ENCODE data around the gene HMGCS1. TPM values are rescaled to one million over a fixed set of nuclear protein-coding genes. Genes with fewer than 3 reads are reported as not detected.

Gene HMGCS1
- total and polyA plus RNA-seq, 2 of the 4 experiments (the other 2 are of a cell fraction): 27.5 to 30.6 TPM

DNA sequence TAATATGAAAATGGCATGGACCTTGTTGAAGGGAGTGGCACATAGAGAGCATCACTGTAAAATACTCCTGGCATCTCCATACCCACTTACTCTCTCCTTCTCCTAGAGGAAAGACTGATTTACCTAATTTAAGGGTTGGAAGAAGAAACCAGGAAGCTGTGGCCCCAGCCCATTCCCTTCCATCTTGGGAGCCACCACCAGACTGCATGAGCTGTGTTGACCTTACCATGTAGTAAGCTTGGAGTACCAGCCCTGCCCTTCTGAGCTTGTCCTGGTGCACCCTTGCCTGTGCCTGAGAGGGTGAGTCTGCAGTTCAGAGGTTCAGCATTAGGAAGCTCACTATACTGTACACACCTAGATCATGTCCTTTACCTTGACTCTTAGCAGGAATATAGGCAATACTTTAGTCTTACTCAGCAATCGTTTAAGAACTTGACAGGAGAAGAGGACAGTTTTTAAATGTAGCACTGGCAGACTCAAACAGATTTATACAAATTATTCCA lies 35.7 kb upstream of the HMGCS1 start:
- intact Hi-C loops (cut with micrococcal nuclease) (no loop called here), in situ Hi-C loops (cut with MboI; ENCODE audit: low sequenced_read_pairs) (no loop called here), dilution Hi-C loops (cut with HindIII; ENCODE audit: low sequenced_read_pairs, unreplicated experiment) (no loop called here)
- H3K4ac ChIP-seq (ENCODE audit: low read depth, low read length): no peak overlapping the region
- no peak overlapping the region for H2AFZ ChIP-seq (replicated peaks; ENCODE audit: low read length, poor library complexity)
- H3K36me3 ChIP-seq (ENCODE audit: control insufficient read depth, insufficient read depth, low read length): no peaks in the 10 kb centered on the region
- H3K27ac ChIP-seq (ENCODE audit: insufficient read depth, low read length): no peak overlapping the region
- H3K9ac ChIP-seq (ENCODE audit: low read depth, low read length): no peak overlapping the region
- no peak overlapping the region for H3K4me3 ChIP-seq (ENCODE audit: insufficient read depth, low read depth, low read length)
- H4K20me1 ChIP-seq (ENCODE audit: insufficient read depth, low read length): no peaks in the 10 kb centered on the region
- H3K18ac ChIP-seq (ENCODE audit: low read depth, low read length): no peak overlapping the region
- H2BK15ac ChIP-seq (ENCODE audit: low read depth, low read length): no peak overlapping the region
- ChIA-PET POLR2A (ENCODE audit: unreplicated experiment) (no interaction called here), CTCF (no interaction called here)
- BruUV-seq (replicated peaks): no TSS peak
- H2BK120ac ChIP-seq (ENCODE audit: low read depth, low read length): no peak overlapping the region
- H2BK5ac ChIP-seq (ENCODE audit: low read depth, low read length, poor library complexity, severe bottlenecking): no peak overlapping the region
- H3K27me3 ChIP-seq (ENCODE audit: control insufficient read depth, insufficient read depth, low read length): no peaks in the 10 kb centered on the region; the same call in 1 of the 2 replicates
- no peak overlapping the region for H3K4me2 ChIP-seq (ENCODE audit: low read depth, low read length)
- H4K5ac ChIP-seq (ENCODE audit: low read depth, low read length): no peak overlapping the region
- no CpG with 5 or more reads among the region's 1 CpG for WGBS, 2 experiments (ENCODE audit: extremely low coverage in 2 of 2, insufficient read length in 1 of 2)
- H3K9me1 ChIP-seq (ENCODE audit: insufficient read depth, low read length): no peaks in the 10 kb centered on the region
- ATAC-seq (ENCODE audit: low read depth) (no peak), DNase-seq (no peak)
- no peak overlapping the region for H4K8ac ChIP-seq (ENCODE audit: low read depth in 2 of 2, low read length in 2 of 2)
- no peak overlapping the region for H3K23ac ChIP-seq (ENCODE audit: low read depth, low read length)
- H3K9me3 ChIP-seq (ENCODE audit: control insufficient read depth, insufficient read depth, low read length): no peaks in the 10 kb centered on the region
- no peak for TF ChIP-seq CHD1 (IDR thresholded peaks at IDR 0.05; ENCODE audit: low read depth, low read length)
- no peak for TF ChIP-seq MAZ (IDR thresholded peaks at IDR 0.05; ENCODE audit: borderline replicate concordance, low read depth, low read length)
- TF ChIP-seq SMC3 (IDR thresholded peaks at IDR 0.05; ENCODE audit: low read depth, low read length): no peak
- TF ChIP-seq, protein P1, sequence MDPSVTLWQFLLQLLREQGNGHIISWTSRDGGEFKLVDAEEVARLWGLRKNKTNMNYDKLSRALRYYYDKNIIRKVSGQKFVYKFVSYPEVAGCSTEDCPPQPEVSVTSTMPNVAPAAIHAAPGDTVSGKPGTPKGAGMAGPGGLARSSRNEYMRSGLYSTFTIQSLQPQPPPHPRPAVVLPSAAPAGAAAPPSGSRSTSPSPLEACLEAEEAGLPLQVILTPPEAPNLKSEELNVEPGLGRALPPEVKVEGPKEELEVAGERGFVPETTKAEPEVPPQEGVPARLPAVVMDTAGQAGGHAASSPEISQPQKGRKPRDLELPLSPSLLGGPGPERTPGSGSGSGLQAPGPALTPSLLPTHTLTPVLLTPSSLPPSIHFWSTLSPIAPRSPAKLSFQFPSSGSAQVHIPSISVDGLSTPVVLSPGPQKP (IDR thresholded peaks at IDR 0.05; ENCODE audit: borderline replicate concordance, low read depth, low read length): no peak
- no peak for TF ChIP-seq FOS (IDR thresholded peaks at IDR 0.05; ENCODE audit: low read depth, low read length)
- TF ChIP-seq MAFK (IDR thresholded peaks at IDR 0.05; ENCODE audit: low read depth, low read length): no peak
- no peak for TF ChIP-seq NFE2L2 (IDR thresholded peaks at IDR 0.05; ENCODE audit: low read depth, low read length)
- no peak for TF ChIP-seq RAD21 (IDR thresholded peaks at IDR 0.05; ENCODE audit: low read length)
- TF ChIP-seq, protein P2, sequence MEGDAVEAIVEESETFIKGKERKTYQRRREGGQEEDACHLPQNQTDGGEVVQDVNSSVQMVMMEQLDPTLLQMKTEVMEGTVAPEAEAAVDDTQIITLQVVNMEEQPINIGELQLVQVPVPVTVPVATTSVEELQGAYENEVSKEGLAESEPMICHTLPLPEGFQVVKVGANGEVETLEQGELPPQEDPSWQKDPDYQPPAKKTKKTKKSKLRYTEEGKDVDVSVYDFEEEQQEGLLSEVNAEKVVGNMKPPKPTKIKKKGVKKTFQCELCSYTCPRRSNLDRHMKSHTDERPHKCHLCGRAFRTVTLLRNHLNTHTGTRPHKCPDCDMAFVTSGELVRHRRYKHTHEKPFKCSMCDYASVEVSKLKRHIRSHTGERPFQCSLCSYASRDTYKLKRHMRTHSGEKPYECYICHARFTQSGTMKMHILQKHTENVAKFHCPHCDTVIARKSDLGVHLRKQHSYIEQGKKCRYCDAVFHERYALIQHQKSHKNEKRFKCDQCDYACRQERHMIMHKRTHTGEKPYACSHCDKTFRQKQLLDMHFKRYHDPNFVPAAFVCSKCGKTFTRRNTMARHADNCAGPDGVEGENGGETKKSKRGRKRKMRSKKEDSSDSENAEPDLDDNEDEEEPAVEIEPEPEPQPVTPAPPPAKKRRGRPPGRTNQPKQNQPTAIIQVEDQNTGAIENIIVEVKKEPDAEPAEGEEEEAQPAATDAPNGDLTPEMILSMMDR (conservative IDR thresholded peaks at IDR 0.05; ENCODE audit: low read depth, low read length): no peak
- TF ChIP-seq, protein P3, sequence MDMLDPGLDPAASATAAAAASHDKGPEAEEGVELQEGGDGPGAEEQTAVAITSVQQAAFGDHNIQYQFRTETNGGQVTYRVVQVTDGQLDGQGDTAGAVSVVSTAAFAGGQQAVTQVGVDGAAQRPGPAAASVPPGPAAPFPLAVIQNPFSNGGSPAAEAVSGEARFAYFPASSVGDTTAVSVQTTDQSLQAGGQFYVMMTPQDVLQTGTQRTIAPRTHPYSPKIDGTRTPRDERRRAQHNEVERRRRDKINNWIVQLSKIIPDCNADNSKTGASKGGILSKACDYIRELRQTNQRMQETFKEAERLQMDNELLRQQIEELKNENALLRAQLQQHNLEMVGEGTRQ (IDR thresholded peaks at IDR 0.05; ENCODE audit: low read depth, low read length): no peak
- TF ChIP-seq CEBPB (IDR thresholded peaks at IDR 0.05; ENCODE audit: low read depth, low read length): no peak
- no peak for TF ChIP-seq MXI1 (IDR thresholded peaks at IDR 0.05; ENCODE audit: borderline replicate concordance, low read depth, low read length)
- no peak for TF ChIP-seq RCOR1 (IDR thresholded peaks at IDR 0.05; ENCODE audit: insufficient replicate concordance, low read length)
- TF ChIP-seq BHLHE40 (IDR thresholded peaks at IDR 0.05; ENCODE audit: low read depth, low read length): no peak
- H2AK9ac ChIP-seq (replicated peaks; ENCODE audit: low read depth, low read length, poor library complexity): no peak overlapping the region
- H3K56ac ChIP-seq (ENCODE audit: extremely low read depth, insufficient read depth, low read length): no peak overlapping the region
- no peaks in the 10 kb centered on the region for H3K79me1 ChIP-seq (ENCODE audit: low read depth in 1 of 2, low read length in 2 of 2)
- no peak overlapping the region for H2BK20ac ChIP-seq (ENCODE audit: low read depth, low read length)
- no peak overlapping the region for H2AK5ac ChIP-seq (ENCODE audit: low read depth, low read length)
- no peak overlapping the region for H4K91ac ChIP-seq (ENCODE audit: insufficient read depth, low read depth, low read length)
- H3K14ac ChIP-seq (replicated peaks; ENCODE audit: low read depth, low read length): no peak overlapping the region
- no peaks in the 10 kb centered on the region for H3K4me1 ChIP-seq (ENCODE audit: control insufficient read depth, insufficient read depth, low read length)
